GM12892 (cell line): ENCODE measurements around the gene PLD1.

Experiments
- DNase-seq: peaks from one replicate; pipeline ENCODE4 v3.0.0; 2011; ENCODE audit not compliant: insufficient read length
- FAIRE-seq: peaks from 2 replicates; lab custom pipeline; 2011; peaks lifted over from hg19 to GRCh38; lab: Jason Lieb, UNC
- POLR2A ChIP-seq: IDR thresholded peaks from 2 replicates; pipeline ENCODE4 v1.6.1; 2011; ENCODE audit warnings: low read depth, low read length, control low read depth
- POLR2AphosphoS5 ChIP-seq: IDR thresholded peaks from 2 replicates; pipeline ENCODE4 v1.6.1; 2011; ENCODE audit warnings: low read depth, low read length, control low read depth
- TAF1 ChIP-seq: IDR thresholded peaks from 2 replicates; pipeline ENCODE4 v1.6.1; 2011; ENCODE audit warnings: low read depth, mild to moderate bottlenecking, control low read depth, low read length, borderline replicate concordance

Gene PLD1

DNA sequence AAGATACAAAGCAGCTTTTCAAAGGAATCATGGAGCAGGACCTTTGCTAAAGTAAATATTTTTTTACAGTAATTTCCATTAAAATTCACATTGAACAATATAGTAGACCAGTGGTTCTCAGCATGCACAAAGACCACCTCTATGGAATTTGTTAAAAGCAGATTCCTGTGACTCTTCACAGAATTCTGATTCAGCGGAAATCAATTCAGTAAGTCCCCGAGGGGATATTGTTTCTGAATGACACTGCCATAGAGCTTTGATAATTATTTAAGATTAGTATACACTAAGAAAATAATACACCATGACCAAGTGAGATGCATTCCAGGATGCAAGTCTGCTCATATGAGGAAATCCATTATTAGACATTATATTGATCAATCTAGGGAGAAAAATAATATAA, 188.2 kb downstream of the PLD1 start:
- FAIRE-seq: no peak
- TF ChIP-seq POLR2AphosphoS5: no peak
- TF ChIP-seq POLR2A: no peak
- TF ChIP-seq TAF1: no peak
- DNase-seq: no peak

GRCh38 chr3:171620825-171621434, 189.4 kb downstream of the PLD1 start:
- FAIRE-seq (no peak), DNase-seq (no peak)
- no peak for TF ChIP-seq POLR2AphosphoS5
- TF ChIP-seq POLR2A: no peak
- no peak for TF ChIP-seq TAF1

DNA sequence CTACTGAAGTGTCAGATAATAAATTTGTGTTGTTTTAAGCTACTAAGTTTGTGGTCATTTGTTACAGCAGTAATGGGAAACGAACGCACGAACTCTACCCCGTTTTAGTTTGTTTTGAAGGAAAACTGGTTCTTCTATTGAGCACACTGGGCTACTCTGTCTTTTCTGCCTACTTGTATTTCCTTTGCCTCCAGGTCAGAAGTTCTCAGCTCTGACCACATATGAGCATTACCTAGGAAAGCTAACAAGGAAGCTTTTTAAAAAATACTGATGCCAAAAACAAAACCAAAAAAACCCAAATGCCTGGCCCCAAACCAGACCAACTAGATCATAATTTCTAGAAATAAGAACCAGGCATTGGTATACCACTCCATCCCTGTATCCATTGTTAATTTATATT, 193.5 kb downstream of the PLD1 start:
- TF ChIP-seq TAF1: no peak
- FAIRE-seq: no peak
- DNase-seq: no peak

DNA sequence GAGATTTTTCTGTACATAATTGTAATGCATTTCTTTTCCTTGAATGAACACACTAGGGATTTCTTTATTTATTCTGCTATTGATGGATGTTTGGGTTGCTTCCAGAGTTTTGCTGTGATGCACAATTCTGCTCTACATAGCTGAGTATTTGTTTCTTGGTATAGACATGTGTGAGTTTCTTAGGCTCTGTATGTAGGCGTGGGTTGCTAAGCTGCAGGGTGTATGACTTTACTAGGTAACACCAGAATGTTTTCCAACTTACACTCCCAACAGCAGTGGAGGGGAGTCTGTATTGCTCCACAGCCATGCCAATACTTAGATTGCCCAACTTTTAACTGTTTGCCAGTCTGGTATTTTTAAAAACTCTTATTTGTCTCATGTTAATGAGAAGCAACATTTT, 194.6 kb downstream of the PLD1 start:
- DNase-seq: no peak
- TF ChIP-seq POLR2AphosphoS5 (no peak), POLR2A (no peak)
- FAIRE-seq: no peak

DNA sequence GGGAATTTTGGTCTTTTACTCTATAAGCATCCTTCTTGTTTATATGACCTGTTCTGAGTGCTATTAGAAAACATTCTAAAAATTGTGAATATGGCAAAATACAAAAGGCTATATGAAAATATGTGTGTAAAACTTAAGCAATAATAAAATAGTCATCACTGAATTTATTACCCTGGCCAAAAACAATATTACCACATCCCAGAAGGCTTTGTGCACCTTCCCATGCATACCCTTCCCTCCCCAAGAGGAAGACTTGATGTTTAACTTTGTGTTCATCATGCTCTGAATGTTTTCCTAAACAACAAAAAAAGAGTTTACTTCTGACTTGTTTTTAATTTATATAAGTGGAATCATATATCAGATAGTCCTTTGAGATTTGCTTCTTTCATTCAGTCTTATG, 195.0 kb downstream of the PLD1 start:
- FAIRE-seq (no peak), DNase-seq (no peak)
- TF ChIP-seq TAF1: no peak
- no peak for TF ChIP-seq POLR2A
- TF ChIP-seq POLR2AphosphoS5: no peak

- FAIRE-seq: peak; percentile 27
- no peak for DNase-seq
These were observed 195.9 kb downstream of the PLD1 start for GRCh38 chr3:171614318-171614921.

DNA sequence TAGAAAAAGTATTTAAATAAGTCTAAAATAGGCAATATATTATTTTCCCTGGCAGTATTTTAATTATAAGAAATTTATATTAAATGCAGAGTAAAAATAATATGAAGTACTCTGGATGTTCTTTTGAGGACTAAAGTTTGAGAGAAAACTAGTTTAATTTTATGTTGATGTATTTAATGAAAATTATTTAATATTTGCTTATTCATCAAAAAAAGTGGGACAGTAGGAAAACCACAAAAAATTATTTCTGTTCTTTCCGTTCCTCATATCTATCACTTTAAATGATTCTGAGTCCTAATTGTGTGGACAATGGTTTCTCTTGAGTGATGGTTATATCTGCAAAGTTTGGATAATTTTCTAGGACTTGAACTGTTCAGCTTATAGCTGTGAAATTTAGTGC, 202.8 kb downstream of the PLD1 start:
- FAIRE-seq: no peak
- TF ChIP-seq POLR2AphosphoS5 (no peak), TAF1 (no peak), POLR2A (no peak)
- no peak for DNase-seq

More at GRCh38 chr3:171614318-171614921, 195.9 kb downstream of the PLD1 start:
- TF ChIP-seq TAF1: no peak
- no peak for TF ChIP-seq POLR2A
- no peak for TF ChIP-seq POLR2AphosphoS5

GRCh38 chr3:171606151-171606751, 204.0 kb downstream of the PLD1 start:
- FAIRE-seq (no peak), DNase-seq (no peak)
- no peak for TF ChIP-seq POLR2A
- TF ChIP-seq POLR2AphosphoS5: no peak
- no peak for TF ChIP-seq TAF1

DNA sequence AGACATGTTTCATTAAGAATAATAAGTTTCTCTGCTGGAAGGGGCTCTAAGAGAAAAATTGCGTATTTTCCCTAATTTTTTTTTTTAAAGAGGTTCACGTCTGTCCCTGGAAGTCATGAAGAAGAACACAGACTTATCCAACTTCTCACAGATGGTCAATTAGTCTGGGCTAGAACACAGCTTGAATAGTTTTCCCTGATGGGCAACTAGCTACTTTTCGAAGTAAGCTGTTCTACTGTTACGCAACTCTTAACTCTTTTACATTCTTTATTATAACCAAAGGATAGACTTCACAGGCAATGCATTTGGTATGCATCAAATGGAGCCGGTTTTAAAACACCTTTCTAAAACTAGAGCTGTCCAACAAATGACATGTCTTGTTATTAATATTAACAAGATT, 205.9 kb downstream of the PLD1 start:
- DNase-seq (no peak), FAIRE-seq (no peak)
- TF ChIP-seq POLR2AphosphoS5 (no peak), TAF1 (no peak), POLR2A (no peak)

- no peak for DNase-seq
- FAIRE-seq: no peak
- TF ChIP-seq POLR2A: no peak
- TF ChIP-seq POLR2AphosphoS5: no peak
- no peak for TF ChIP-seq TAF1
These were observed 208.2 kb downstream of the PLD1 start for GRCh38 chr3:171602072-171602471.

- FAIRE-seq (no peak), DNase-seq (no peak)
- no peak for TF ChIP-seq POLR2AphosphoS5
- no peak for TF ChIP-seq POLR2A
- TF ChIP-seq TAF1: no peak
These were observed 210.3 kb downstream of the PLD1 start for GRCh38 chr3:171600030-171600429.

GRCh38 chr3:171598990-171599389, 211.3 kb downstream of the PLD1 start:
- TF ChIP-seq POLR2AphosphoS5 (no peak), POLR2A (no peak), TAF1 (no peak)
- no peak for FAIRE-seq

More at GRCh38 chr3:171598990-171599389, 211.3 kb downstream of the PLD1 start:
- DNase-seq: no peak
